DND-41 (cell line): ENCODE measurements around the gene CHMP1A.

ENCODE experiments used
- CTCF ChIP-seq: IDR thresholded peaks from 2 replicates; pipeline ENCODE4 v1.5.1; 2012; ENCODE audit warnings: borderline replicate concordance, low read length, moderate library complexity, mild to moderate bottlenecking; ENCODE audit not compliant: poor library complexity, severe bottlenecking; ENCODE audit errors: extremely low read depth
- EZH2 ChIP-seq: IDR thresholded peaks from 3 replicates; pipeline ENCODE4 v1.6.1; 2012; ENCODE audit warnings: borderline replicate concordance, low read depth, mild to moderate bottlenecking, moderate library complexity, low read length, inconsistent platforms; ENCODE audit not compliant: severe bottlenecking

GRCh38 chr16:89602273-89602951 lies 55.1 kb downstream of the CHMP1A start:
- TF ChIP-seq EZH2 (no peak), CTCF (no peak)
